NCI-H446 (cell line): Measurements from ENCODE around the gene COL5A1.
"Not testable (repeated sequence)": the region's sequence is repeated elsewhere in the genome, so short reads cannot be mapped to it uniquely, and the experiment has no call there.

ENCODE experiments used
- DNase-seq, 2 experiments: peaks; one replicate each; lab custom pipeline; 2025; lab: John Stamatoyannopoulos, UW

COL5A1 gene

GRCh38 chr9:134692573-134692860 is 50.9 kb downstream of the COL5A1 start:
- no peak for DNase-seq

- no peak for DNase-seq
These were observed 51.4 kb downstream of the COL5A1 start for GRCh38 chr9:134693011-134693410.

- no peak for DNase-seq
These were observed 52.2 kb downstream of the COL5A1 start for GRCh38 chr9:134693641-134694367.

GRCh38 chr9:134694368-134694665 is 52.7 kb downstream of the COL5A1 start:
- DNase-seq = no peak

GRCh38 chr9:134694714-134695113 is 53.1 kb downstream of the COL5A1 start:
- DNase-seq = no peak

- DNase-seq = no peak
These were observed 53.5 kb downstream of the COL5A1 start for GRCh38 chr9:134695144-134695543.

- DNase-seq = no peak
These were observed 54.8 kb downstream of the COL5A1 start for GRCh38 chr9:134696433-134696832.

- DNase-seq = no peak
These were observed 56.5 kb downstream of the COL5A1 start for GRCh38 chr9:134698111-134698510.

GRCh38 chr9:134698587-134699342 is 57.2 kb downstream of the COL5A1 start:
- peak in 1 of 2 experiments; percentile 56 for DNase-seq

- DNase-seq = no peak
These were observed 57.7 kb downstream of the COL5A1 start for GRCh38 chr9:134699343-134699740.

- no peak for DNase-seq
These were observed 59.2 kb downstream of the COL5A1 start for GRCh38 chr9:134700636-134701350.

- DNase-seq = no peak
These were observed 60.1 kb downstream of the COL5A1 start for GRCh38 chr9:134701581-134702259.

GRCh38 chr9:134702291-134702690 is 60.7 kb downstream of the COL5A1 start:
- DNase-seq = no peak

- DNase-seq = not testable (repeated sequence)
These were observed 62.1 kb downstream of the COL5A1 start for GRCh38 chr9:134703730-134704114.

GRCh38 chr9:134704498-134704897 is 62.9 kb downstream of the COL5A1 start:
- no peak for DNase-seq

- DNase-seq = no peak
These were observed 64.2 kb downstream of the COL5A1 start for GRCh38 chr9:134705786-134706185.

- no peak for DNase-seq
These were observed 64.9 kb downstream of the COL5A1 start for GRCh38 chr9:134706522-134706921.

- peak; percentile 34 to 71 for DNase-seq
These were observed 65.6 kb downstream of the COL5A1 start for GRCh38 chr9:134707031-134707680.

GRCh38 chr9:134707731-134708671 is 66.4 kb downstream of the COL5A1 start:
- DNase-seq = no peak

GRCh38 chr9:134708672-134709038 is 67.1 kb downstream of the COL5A1 start:
- DNase-seq = no peak
